ENCODE measurements around the gene RAP1GAP.
"Not testable (repeated sequence)": the region's sequence is repeated elsewhere in the genome, so short reads cannot be mapped to it uniquely, and the experiment has no call there.

RAP1GAP gene

DNA sequence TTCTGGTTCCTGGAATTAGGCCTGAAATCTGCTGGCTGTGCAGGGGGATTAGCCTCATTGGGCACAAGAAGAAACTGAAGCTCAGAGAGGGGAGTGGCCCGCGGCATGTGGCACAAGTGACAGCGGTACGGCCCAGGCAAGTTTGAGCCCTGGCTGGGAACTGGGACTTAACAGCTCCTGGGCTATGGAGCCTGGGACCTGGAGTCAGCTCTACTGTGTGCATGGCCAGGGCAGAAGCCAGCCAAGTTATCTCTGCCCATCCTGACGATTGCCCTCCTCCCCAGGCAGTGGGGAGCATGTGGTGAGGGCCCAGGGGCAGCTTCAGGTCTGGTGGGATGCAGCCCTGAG, 98.7 kb downstream of the RAP1GAP start:
- Histone ChIP-seq H3K9me3 (ENCODE audit: insufficient read depth, low read depth, low read length) (no peaks in the 10 kb centered on the region), H3K27ac (ENCODE audit: low read depth, low read length) (no peak overlapping the region), H3K4me1 (ENCODE audit: insufficient read depth, low read length) (peaks cover 9% of the 10 kb centered on the region), H3K4me3 (ENCODE audit: low read length) (no peak overlapping the region), H3K27me3 (ENCODE audit: insufficient read depth, low read length) (no peaks in the 10 kb centered on the region), H3K9ac (ENCODE audit: low read depth, low read length) (no peak overlapping the region), H3K36me3 (ENCODE audit: insufficient read depth, low read length) (peaks cover 4% of the 10 kb centered on the region)
- WGBS: 96% methylated on average over 5 of the region's 5 CpGs

DNA sequence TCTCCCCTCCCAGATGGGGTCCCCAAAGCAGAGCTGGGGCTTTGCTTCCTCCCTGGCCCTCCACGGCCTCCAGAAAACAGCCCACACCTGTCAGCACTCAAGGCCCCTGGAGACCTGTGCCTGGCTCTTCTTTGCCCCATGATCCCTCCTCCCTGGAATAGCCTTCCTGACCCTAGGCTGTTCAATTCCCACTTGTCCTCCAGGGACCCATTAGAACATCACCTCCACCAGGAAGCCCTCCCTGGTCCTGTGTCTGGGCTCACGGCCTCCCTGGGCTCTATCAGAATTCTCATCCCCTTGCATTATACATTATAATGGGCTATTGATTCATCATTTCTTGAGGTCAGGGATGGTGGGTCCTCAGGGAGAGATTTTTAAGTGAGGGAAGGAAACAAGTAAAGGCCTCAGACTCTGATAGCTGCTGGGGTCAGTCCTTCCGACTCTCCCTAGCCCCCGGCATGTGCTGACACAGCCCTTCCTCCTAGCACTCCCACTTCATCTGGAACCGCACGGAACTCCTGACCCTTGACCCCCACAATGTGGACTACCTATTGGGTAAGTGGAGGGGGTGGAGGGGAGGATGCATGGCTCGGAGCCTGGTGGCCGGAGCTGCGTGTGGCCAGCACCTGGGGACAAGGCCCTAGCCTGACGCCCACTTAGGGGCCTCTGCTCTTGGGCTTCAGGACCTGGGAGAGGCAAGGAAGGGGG, 99.2 kb downstream of the RAP1GAP start:
- H3K36me3 ChIP-seq (ENCODE audit: insufficient read depth, low read length): peaks cover 5% of the 10 kb centered on the region
- no peaks in the 10 kb centered on the region for H3K9me3 ChIP-seq (ENCODE audit: insufficient read depth, low read depth, low read length)
- peaks cover 6% of the 10 kb centered on the region for H3K4me1 ChIP-seq (ENCODE audit: insufficient read depth, low read length)
- no peak overlapping the region for H3K27ac ChIP-seq (ENCODE audit: low read depth, low read length)
- H3K4me3 ChIP-seq (ENCODE audit: low read length): no peak overlapping the region
- no peak overlapping the region for H3K9ac ChIP-seq (ENCODE audit: low read depth, low read length)
- no peaks in the 10 kb centered on the region for H3K27me3 ChIP-seq (ENCODE audit: insufficient read depth, low read length)
- 91% methylated on average over 10 of the region's 10 CpGs for WGBS

DNA sequence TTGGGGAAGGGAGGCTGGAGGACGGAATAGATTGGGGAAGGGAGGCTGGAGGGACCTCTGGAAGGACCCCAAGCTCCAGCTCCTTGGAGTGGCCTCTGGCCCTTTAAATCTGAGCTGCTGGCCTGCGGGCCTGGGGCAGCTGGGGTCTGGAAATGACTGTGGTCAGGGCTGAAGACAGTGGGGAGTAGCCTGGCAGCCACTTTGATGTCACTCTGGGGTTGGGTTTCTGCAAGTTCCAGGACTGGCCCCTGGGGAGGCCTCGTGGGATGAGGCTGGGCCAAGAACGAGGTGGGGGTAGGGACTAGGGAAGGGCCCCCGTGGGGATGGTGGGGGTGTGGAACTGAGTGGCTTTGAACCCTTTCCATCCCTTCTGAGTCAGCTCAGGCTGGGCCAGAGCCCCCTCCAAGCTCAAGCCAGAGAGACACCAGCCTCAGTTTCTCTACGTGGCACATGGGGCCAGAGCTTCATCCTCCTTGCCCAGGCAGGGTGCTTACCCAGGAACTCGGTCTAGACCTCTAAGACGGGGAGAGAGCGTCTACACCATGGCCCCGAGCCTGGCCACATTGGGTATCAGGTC, 100.3 kb downstream of the RAP1GAP start:
- H3K9me3 ChIP-seq (ENCODE audit: insufficient read depth, low read depth, low read length): no peaks in the 10 kb centered on the region
- no peaks in the 10 kb centered on the region for H3K4me1 ChIP-seq (ENCODE audit: insufficient read depth, low read length)
- H3K4me3 ChIP-seq (ENCODE audit: low read length): no peak overlapping the region
- H3K9ac ChIP-seq (ENCODE audit: low read depth, low read length): no peak overlapping the region
- H3K36me3 ChIP-seq (ENCODE audit: insufficient read depth, low read length): peaks cover 11% of the 10 kb centered on the region
- H3K27ac ChIP-seq (ENCODE audit: low read depth, low read length): no peak overlapping the region
- no peaks in the 10 kb centered on the region for H3K27me3 ChIP-seq (ENCODE audit: insufficient read depth, low read length)
- 85% methylated on average over 10 of the region's 10 CpGs for WGBS

- Histone ChIP-seq H3K4me3 (ENCODE audit: low read length) (no peak overlapping the region), H3K27ac (ENCODE audit: low read depth, low read length) (no peak overlapping the region), H3K4me1 (ENCODE audit: insufficient read depth, low read length) (no peaks in the 10 kb centered on the region), H3K9ac (ENCODE audit: low read depth, low read length) (no peak overlapping the region), H3K9me3 (ENCODE audit: insufficient read depth, low read depth, low read length) (no peaks in the 10 kb centered on the region), H3K27me3 (ENCODE audit: insufficient read depth, low read length) (no peaks in the 10 kb centered on the region), H3K36me3 (ENCODE audit: insufficient read depth, low read length) (peaks cover 11% of the 10 kb centered on the region)
- WGBS: 88% methylated on average over 15 of the region's 15 CpGs
Observed at GRCh38 chr1:21568006-21568746, 101.0 kb downstream of the RAP1GAP start.

GRCh38 chr1:21567241-21568005, 101.7 kb downstream of the RAP1GAP start:
- Histone ChIP-seq H3K36me3 (ENCODE audit: insufficient read depth, low read length) (peaks cover 11% of the 10 kb centered on the region), H3K27me3 (ENCODE audit: insufficient read depth, low read length) (no peaks in the 10 kb centered on the region), H3K27ac (ENCODE audit: low read depth, low read length) (no peak overlapping the region), H3K4me1 (ENCODE audit: insufficient read depth, low read length) (no peaks in the 10 kb centered on the region), H3K4me3 (ENCODE audit: low read length) (no peak overlapping the region), H3K9ac (ENCODE audit: low read depth, low read length) (no peak overlapping the region), H3K9me3 (ENCODE audit: insufficient read depth, low read depth, low read length) (no peaks in the 10 kb centered on the region)
- WGBS: 92% methylated on average over 24 of the region's 24 CpGs

- not testable (repeated sequence) for H3K4me1 ChIP-seq (ENCODE audit: insufficient read depth, low read length); H3K27ac ChIP-seq (ENCODE audit: low read depth, low read length); H3K4me3 ChIP-seq (ENCODE audit: low read length); H3K27me3 ChIP-seq (ENCODE audit: insufficient read depth, low read length); H3K9ac ChIP-seq (ENCODE audit: low read depth, low read length); H3K9me3 ChIP-seq (ENCODE audit: insufficient read depth, low read depth, low read length)
- 94% methylated on average over 15 of the region's 15 CpGs for WGBS
- peaks cover 17% of the 10 kb centered on the region for H3K36me3 ChIP-seq (ENCODE audit: insufficient read depth, low read length)
Observed at GRCh38 chr1:21566361-21566760, 102.8 kb downstream of the RAP1GAP start.

GRCh38 chr1:21565285-21565684, 103.9 kb downstream of the RAP1GAP start:
- H3K9me3 ChIP-seq (ENCODE audit: insufficient read depth, low read depth, low read length): no peaks in the 10 kb centered on the region
- no peak overlapping the region for H3K9ac ChIP-seq (ENCODE audit: low read depth, low read length)
- WGBS: 77% methylated on average over 8 of the region's 8 CpGs
- H3K27ac ChIP-seq (ENCODE audit: low read depth, low read length): no peak overlapping the region
- H3K4me3 ChIP-seq (ENCODE audit: low read length): no peak overlapping the region
- H3K4me1 ChIP-seq (ENCODE audit: insufficient read depth, low read length): no peaks in the 10 kb centered on the region
- no peaks in the 10 kb centered on the region for H3K27me3 ChIP-seq (ENCODE audit: insufficient read depth, low read length)
- peaks cover 21% of the 10 kb centered on the region for H3K36me3 ChIP-seq (ENCODE audit: insufficient read depth, low read length)

DNA sequence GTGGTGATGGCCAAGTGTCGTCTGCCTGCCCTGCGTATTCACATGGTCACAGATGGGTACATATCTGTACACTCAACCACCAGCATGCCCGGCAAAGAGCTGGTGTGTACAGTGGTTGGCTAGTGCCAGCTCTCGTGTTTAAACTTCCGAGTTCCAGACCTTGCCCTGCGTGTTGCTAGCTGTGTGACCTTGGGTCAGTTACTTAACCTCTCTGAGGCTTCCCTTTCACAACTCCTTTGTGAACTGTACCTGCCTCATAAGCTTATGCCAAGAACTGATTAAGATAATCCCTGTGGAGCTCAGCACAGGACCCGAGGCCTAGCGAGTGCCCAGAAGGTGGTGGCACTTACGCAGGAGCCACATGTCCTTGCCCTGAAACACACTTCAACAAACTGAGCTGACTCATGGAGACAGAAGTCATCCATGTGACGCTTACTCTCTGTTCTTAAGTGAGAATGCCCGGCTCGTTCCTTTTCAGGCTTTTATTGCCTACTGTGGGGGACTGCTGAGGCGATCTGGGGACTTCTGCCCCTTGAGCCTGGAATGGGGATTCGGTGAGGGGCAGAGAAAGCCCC, 104.5 kb downstream of the RAP1GAP start:
- H3K9ac ChIP-seq (ENCODE audit: low read depth, low read length): no peak overlapping the region
- H3K4me3 ChIP-seq (ENCODE audit: low read length): no peak overlapping the region
- H3K9me3 ChIP-seq (ENCODE audit: insufficient read depth, low read depth, low read length): no peaks in the 10 kb centered on the region
- H3K36me3 ChIP-seq (ENCODE audit: insufficient read depth, low read length): peaks cover 21% of the 10 kb centered on the region
- WGBS: 96% methylated on average over 14 of the region's 14 CpGs
- H3K4me1 ChIP-seq (ENCODE audit: insufficient read depth, low read length): no peaks in the 10 kb centered on the region
- H3K27ac ChIP-seq (ENCODE audit: low read depth, low read length): no peak overlapping the region
- no peaks in the 10 kb centered on the region for H3K27me3 ChIP-seq (ENCODE audit: insufficient read depth, low read length)

DNA sequence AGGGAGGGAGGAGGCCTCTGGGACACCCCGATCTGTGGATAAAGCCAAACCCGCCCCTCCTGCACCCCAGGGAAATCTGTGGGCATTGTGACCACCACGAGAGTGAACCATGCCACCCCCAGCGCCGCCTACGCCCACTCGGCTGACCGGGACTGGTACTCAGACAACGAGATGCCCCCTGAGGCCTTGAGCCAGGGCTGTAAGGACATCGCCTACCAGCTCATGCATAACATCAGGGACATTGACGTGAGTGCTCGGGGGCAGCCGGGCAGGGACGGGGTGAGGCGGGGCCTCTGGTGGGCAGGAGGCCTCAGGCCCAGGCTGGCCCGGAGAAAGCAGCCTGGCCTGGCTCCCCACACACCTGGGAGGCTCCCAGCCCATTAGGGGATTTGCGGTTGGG, 105.2 kb downstream of the RAP1GAP start:
- Histone ChIP-seq H3K27me3 (ENCODE audit: insufficient read depth, low read length) (no peaks in the 10 kb centered on the region), H3K4me1 (ENCODE audit: insufficient read depth, low read length) (no peaks in the 10 kb centered on the region), H3K27ac (ENCODE audit: low read depth, low read length) (no peak overlapping the region), H3K9me3 (ENCODE audit: insufficient read depth, low read depth, low read length) (no peaks in the 10 kb centered on the region), H3K9ac (ENCODE audit: low read depth, low read length) (no peak overlapping the region), H3K36me3 (ENCODE audit: insufficient read depth, low read length) (peaks cover 21% of the 10 kb centered on the region), H3K4me3 (ENCODE audit: low read length) (no peak overlapping the region)
- WGBS: 94% methylated on average over 17 of the region's 17 CpGs

DNA sequence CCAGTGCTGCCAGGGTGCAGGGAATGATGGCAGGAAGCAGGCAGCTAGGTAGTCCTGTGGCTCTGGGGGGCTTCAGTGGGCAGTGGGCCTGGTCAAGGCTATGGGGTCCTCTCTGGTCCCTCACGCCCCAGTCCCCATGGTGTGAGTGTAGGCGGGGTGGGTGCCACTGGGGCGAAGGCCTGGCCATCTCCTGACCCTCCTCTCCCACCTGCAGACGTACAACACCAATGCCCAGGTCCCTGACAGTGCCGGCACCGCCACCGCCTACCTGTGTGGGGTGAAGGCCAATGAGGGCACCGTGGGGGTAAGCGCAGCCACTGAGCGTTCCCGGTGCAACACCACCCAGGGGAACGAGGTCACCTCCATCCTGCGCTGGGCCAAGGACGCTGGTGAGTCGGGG, 106.3 kb downstream of the RAP1GAP start:
- Histone ChIP-seq H3K9me3 (ENCODE audit: insufficient read depth, low read depth, low read length) (no peaks in the 10 kb centered on the region), H3K27me3 (ENCODE audit: insufficient read depth, low read length) (no peaks in the 10 kb centered on the region), H3K27ac (ENCODE audit: low read depth, low read length) (no peak overlapping the region), H3K4me3 (ENCODE audit: low read length) (no peak overlapping the region), H3K4me1 (ENCODE audit: insufficient read depth, low read length) (no peaks in the 10 kb centered on the region), H3K36me3 (ENCODE audit: insufficient read depth, low read length) (peaks cover 22% of the 10 kb centered on the region), H3K9ac (ENCODE audit: low read depth, low read length) (no peak overlapping the region)
- WGBS: 95% methylated on average over 15 of the region's 15 CpGs

Measured in HUES64 (cell line).